ENCODE data around the gene GPR55. TPM values are rescaled to one million over a fixed set of nuclear protein-coding genes. Genes with fewer than 3 reads are reported as not detected.

GPR55 gene
- total and polyA plus RNA-seq, 2 of the 4 experiments (the other 2 are of a cell fraction) = 0.03 TPM; not detected in 1

DNA sequence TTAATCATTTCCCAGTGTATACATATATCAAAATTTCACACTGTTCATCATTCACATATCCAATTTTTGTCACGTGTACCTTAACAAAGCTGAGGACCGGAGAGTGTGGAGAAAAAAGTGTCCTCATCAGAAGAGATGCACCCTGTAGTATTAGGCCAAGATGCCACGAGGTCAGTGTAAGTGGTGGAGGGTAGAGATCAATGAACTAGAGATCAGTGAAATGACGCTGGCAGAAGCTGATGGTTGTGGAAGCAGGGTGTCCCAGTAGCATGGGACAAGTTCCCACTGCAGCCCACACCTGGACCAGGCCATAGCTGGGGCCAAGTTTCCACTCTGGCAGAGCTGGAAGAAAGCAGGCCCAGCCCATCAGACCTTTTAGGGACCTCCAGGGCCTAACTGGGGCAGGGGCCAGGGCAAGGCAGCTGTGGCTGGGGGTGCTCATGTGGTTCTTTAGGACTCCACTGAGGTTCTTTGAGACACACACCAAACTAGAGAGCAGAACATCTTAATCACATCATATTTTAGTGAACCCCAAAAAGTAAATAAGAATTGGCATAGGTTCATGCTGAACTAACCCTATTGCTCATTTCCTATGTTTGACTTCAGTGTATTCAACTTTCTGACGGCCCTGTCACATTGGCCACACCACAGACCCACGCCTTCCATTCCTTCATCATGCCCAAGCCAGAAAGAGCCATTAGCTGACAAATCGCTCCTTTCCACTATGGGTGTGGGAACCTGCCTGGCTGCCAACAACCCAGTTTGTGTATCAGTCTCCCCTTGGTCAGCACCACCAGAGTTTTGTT lies 21.6 kb upstream of the GPR55 start:
- Histone ChIP-seq H2BK20ac (ENCODE audit: low read depth, low read length) (no peak overlapping the region), H3K9me1 (ENCODE audit: insufficient read depth, low read length) (no peaks in the 10 kb centered on the region), H2BK120ac (ENCODE audit: low read depth, low read length) (no peak overlapping the region), H3K27ac (ENCODE audit: insufficient read depth, low read length) (no peak overlapping the region), H4K20me1 (ENCODE audit: insufficient read depth, low read length) (no peaks in the 10 kb centered on the region), H2AK9ac (replicated peaks; ENCODE audit: low read depth, low read length, poor library complexity) (no peak overlapping the region), H4K5ac (ENCODE audit: low read depth, low read length) (no peak overlapping the region), H3K27me3 (ENCODE audit: control insufficient read depth, insufficient read depth, low read length) (peaks cover 16% of the 10 kb centered on the region), H2BK15ac (ENCODE audit: low read depth, low read length) (no peak overlapping the region), H3K4me1 (ENCODE audit: control insufficient read depth, insufficient read depth, low read length) (no peaks in the 10 kb centered on the region), H2AK5ac (ENCODE audit: low read depth, low read length) (no peak overlapping the region), H3K23ac (ENCODE audit: low read depth, low read length) (no peak overlapping the region), H3K4me2 (ENCODE audit: low read depth, low read length) (no peak overlapping the region), H3K4ac (ENCODE audit: low read depth, low read length) (no peak overlapping the region), H3K14ac (replicated peaks; ENCODE audit: low read depth, low read length) (no peak overlapping the region), H3K9ac (ENCODE audit: low read depth, low read length) (no peak overlapping the region), H4K8ac (ENCODE audit: low read depth in 2 of 2, low read length in 2 of 2) (no peak overlapping the region), H3K9me3 (ENCODE audit: control insufficient read depth, insufficient read depth, low read length) (no peaks in the 10 kb centered on the region), H2BK5ac (ENCODE audit: low read depth, low read length, poor library complexity, severe bottlenecking) (no peak overlapping the region), H3K36me3 (ENCODE audit: control insufficient read depth, insufficient read depth, low read length) (no peaks in the 10 kb centered on the region), H3K18ac (ENCODE audit: low read depth, low read length) (no peak overlapping the region), H4K91ac (ENCODE audit: insufficient read depth, low read depth, low read length) (no peak overlapping the region), H3K56ac (ENCODE audit: extremely low read depth, insufficient read depth, low read length) (no peak overlapping the region), H2AFZ (replicated peaks; ENCODE audit: low read length, poor library complexity) (no peak overlapping the region), H3K79me1 (ENCODE audit: low read depth in 1 of 2, low read length in 2 of 2) (no peaks in the 10 kb centered on the region), H3K4me3 (ENCODE audit: insufficient read depth, low read depth, low read length) (no peak overlapping the region)
- TF ChIP-seq, protein P1, sequence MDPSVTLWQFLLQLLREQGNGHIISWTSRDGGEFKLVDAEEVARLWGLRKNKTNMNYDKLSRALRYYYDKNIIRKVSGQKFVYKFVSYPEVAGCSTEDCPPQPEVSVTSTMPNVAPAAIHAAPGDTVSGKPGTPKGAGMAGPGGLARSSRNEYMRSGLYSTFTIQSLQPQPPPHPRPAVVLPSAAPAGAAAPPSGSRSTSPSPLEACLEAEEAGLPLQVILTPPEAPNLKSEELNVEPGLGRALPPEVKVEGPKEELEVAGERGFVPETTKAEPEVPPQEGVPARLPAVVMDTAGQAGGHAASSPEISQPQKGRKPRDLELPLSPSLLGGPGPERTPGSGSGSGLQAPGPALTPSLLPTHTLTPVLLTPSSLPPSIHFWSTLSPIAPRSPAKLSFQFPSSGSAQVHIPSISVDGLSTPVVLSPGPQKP (IDR thresholded peaks at IDR 0.05; ENCODE audit: borderline replicate concordance, low read depth, low read length) = no peak
- TF ChIP-seq, protein P2, sequence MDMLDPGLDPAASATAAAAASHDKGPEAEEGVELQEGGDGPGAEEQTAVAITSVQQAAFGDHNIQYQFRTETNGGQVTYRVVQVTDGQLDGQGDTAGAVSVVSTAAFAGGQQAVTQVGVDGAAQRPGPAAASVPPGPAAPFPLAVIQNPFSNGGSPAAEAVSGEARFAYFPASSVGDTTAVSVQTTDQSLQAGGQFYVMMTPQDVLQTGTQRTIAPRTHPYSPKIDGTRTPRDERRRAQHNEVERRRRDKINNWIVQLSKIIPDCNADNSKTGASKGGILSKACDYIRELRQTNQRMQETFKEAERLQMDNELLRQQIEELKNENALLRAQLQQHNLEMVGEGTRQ (IDR thresholded peaks at IDR 0.05; ENCODE audit: low read depth, low read length) = no peak
- TF ChIP-seq MAZ (IDR thresholded peaks at IDR 0.05; ENCODE audit: borderline replicate concordance, low read depth, low read length) (no peak), CEBPB (IDR thresholded peaks at IDR 0.05; ENCODE audit: low read depth, low read length) (no peak)
- CTCF ChIA-PET = interaction anchor here (0.6 kb wide), 1 partner anchor 46 kb away, joined by 5 read pairs; no protein-coding TSS in a partner anchor
- 33% methylated on average over 1 of the region's 7 CpGs; no CpG with 5 or more reads in 1 of the 2 experiments for WGBS, 2 experiments (ENCODE audit: extremely low coverage in 2 of 2, insufficient read length in 1 of 2)
- in situ Hi-C loops (cut with MboI; ENCODE audit: low sequenced_read_pairs) (no loop called here), dilution Hi-C loops (cut with HindIII; ENCODE audit: low sequenced_read_pairs, unreplicated experiment) (no loop called here), intact Hi-C loops (cut with micrococcal nuclease) (no loop called here)
- ATAC-seq (ENCODE audit: low read depth) (no peak), DNase-seq (no peak)
- POLR2A ChIA-PET (ENCODE audit: unreplicated experiment) = no interaction called here
- no TSS peak for BruUV-seq (replicated peaks)

Data from IMR-90 (cell line).